Measurements from ENCODE around the gene C17orf75.
"Not testable (repeated sequence)": the region's sequence is repeated elsewhere in the genome, so short reads cannot be mapped to it uniquely, and the experiment has no call there.

C17orf75 gene

DNA sequence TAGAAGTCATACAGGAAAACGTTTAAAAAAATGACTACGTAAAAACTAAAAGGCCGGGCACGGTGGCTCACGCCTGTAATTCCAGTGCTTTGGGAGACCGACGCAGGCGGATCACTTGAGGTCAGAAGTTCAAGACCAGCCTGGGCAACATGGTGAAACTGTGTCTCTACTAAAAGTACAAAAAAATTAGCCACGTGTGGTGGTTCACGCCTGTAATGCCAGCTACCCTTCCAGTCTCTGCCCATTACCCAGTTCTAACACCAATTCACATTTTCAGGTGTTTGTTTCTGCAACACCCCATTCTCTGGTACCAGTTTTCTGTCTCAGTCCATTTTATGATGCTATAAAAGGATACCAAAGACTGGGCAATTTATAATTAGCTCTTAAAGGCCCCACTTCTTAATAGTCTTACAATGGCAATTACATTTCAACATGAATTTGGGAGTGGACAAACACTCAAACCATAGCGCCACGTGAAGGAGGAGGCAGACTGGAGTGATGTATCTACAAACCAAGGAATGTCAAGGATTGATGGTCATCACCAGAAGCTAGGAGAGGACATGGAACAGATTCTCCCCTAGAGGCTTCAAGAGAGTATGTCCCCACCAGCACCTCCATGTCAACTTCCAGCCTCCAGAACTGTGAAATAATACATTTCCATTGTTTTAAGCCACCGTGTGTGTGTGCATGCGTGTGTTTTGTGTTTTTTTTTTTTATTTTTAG, 791 bp upstream of the C17orf75 start:
- DNase-seq = no peak

DNA sequence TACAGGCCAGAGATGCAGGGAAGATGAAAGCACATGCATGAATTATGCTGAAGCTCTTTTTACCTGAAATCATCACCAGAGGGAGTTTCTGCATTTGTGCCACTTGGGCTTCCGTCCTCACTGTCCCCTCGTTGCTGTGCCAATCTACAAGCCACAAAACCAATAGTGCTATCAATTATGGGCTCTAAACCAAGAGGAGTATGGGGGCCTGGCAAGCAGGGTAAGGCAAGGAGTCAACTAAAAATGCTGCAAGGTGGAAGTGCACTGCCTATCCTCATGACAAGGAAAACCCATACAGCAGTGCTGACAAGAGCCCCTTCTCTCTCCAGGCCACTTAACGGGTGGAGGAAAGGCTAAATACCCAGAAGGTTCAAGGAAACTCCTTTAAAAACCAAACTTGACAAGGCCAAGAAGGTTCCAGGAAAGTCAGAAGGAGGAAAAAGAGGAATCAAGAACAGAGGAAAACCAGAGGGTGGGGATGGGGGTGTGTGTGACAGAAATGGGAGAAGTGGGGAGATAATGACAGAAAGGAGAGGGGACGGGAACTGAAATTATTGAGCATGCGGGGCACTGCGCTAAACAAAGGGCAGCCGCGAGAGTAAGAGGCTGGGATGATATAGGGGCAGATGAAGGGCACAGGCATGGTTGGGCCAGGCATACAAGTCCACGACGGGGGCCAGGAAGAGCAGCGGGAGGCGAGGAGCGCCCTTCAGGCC, 674 bp downstream of the C17orf75 start:
- peak; percentile 80 for DNase-seq

DNA sequence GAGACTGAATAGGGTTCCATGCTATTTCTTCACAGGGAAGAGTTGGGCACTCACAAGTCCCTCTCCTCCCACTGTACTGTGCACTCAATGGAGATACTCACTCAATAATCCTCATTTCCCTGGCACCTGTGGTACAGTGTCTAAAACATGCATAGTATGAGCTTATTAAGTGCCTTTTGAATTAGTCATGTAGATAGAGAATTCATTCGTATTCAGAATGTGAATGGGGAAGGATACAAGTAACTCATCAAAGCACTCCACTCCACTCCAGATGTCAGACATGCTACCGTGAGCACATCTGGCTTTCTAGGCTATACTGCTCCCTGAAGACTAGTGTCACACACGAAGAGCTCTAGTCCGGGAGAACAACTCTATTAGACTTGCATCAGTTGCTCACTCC, 6.3 kb downstream of the C17orf75 start:
- DNase-seq = no peak

DNA sequence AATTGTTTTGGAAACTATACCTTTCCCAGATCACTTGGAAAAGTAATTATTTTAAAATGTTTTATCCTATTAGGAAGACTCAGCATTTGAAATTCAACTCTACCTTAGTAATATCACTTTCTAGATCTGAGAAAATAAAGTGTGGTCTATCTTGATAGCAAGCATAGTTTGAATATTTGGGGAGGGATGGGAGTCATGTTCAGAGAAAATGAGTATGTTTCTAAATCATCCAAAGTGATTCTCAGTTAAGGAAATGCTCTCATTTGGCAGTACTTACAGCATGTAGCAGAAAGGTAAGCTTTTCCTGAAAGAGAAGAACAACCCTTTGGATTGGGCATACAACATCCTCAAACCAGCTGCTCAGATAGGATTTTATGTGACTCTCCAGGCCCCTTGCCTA, 6.9 kb downstream of the C17orf75 start:
- no peak for DNase-seq

DNA sequence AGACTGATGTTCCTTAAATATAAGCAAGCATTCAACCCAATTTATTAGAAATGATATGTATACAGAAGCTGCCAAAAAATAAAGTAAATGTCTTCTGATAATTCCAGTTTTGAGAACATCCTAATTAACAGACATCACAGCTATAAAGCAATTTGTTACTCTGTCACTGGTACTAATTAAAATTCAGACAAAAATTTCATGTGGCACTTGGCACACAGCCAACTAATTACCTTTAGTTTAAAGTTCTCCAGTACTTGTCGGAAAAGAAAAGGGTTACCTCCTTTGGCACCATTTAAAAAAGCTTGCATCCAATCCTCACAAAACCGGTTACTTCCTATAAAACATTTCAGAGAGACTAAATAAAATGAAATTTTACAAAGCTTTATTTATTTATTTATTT, 8.8 kb downstream of the C17orf75 start:
- no peak for DNase-seq

DNA sequence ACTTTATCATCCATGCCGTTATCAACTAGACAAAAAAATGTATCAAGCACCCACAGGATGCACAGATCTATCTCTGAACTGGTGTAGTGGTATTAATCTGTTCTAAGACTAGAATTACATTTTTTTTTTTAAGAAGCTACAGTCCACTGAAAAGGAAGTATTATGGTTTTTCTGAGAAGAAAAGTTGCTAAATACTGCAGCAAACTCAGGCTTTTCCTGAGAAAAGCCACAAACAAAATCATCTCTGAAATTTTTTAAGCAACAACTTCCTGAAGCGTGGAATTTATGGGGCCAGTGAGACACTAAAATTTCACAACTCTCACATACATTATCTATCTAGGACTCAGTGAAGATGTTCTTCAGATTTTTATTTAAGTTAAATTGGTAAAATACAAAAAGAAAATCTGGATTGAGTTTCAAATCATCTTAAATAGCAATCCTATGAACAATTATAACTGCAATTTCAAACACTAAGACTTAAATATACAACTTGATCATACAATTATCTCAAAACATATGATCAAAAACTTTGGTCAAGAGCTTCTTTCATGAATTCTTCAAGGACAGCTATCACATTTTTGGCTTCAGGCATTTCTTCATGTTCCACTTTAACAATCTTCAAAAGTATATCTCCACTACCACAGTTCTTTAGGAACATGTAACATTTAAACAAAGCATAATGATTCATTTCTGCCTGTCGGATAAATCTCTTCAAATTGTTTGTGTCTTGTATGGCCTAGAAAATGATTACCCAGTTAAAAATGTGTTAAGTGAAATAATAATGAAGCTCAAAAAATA, 10.5 kb downstream of the C17orf75 start:
- DNase-seq = no peak

DNA sequence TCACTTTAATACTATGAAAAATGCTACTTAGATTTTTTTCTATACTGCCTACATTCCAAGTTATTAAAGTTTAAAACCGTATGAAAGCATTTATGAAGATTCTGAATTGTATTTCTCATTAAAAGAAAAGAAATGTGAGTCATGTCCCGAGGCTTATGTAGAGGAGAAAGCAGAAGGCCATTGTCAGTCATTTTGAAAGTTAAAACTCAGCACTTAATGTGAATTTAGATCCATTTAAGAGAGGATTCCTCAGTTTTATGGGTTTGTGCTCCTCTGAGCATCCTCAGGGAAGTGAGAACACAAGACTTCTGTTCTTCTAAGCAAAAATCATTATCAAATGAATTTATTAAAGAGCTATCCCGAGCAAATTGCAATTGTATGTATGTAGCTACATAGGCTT, 11.8 kb downstream of the C17orf75 start:
- DNase-seq = no peak

DNA sequence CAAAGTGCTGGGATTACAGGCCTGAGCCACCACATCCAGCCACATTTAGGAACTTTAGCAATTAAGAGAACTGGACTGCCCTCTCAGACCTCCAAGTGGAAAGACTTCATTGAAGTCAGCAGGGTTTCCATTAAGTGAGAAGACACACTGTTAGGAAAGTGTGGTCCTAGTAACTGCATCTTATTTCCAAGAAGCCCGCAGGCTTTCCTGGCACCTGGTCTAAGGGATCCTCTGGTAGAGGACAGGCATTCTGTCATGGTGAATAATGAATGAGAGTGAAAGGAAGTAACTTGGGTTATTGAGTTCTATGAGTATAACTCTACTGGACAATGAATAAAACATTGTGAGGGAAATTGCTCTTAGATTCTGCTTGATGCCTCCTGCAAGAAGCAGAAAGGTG, 14.1 kb downstream of the C17orf75 start:
- DNase-seq = no peak

DNA sequence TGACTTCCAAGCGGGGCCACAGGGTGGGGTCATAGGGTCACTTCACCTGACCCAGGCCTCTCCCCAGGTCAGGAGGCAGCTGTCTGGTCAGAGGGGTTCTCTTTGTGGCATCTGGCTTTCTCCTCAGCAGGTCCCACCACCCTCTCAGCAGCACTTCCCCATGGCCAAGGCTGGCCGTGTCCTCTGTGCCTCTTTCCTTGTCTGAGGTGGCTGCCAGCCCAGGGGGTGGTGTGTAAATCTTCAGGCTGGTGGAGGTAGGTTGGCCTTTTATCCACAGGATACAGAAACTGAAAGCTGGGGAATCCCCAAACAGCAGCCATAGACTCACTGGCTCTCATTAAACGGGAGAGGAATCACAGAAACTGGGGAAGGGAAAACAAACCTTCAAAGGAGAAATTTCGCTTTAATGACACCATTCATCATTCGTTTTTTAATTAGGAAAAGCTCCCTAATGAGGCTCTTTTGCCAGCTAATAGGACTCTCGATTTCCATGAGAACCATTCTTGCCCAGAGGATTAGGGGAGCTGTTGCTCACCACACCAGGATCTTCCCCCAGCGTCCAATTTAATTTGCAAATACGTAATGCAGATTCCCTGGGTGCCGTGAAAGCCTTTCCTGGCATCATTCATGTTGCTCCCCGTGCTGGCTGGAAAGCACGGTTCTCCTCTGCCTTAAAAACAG, 18.0 kb downstream of the C17orf75 start:
- peak; percentile 68 for DNase-seq

DNA sequence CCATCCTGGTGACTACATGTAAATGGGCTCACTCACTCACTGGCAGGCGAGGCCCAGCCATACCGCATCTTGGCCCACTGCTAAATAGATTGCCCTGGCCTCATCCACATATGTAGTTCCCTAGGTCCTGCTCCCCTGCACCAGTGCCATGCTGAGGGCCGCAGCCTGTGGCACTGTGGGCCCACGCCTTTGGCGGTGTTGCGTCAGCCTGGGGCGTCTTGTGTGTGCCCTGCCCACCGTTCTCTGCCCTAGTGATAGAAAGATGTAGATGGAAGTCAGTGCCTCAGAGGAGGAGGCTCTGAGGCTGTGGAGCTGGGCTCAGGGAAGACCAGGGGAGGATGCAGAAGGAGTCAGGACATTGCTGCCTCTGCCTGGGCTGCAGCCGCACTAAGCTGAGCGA, 18.9 kb downstream of the C17orf75 start:
- no peak for DNase-seq

DNA sequence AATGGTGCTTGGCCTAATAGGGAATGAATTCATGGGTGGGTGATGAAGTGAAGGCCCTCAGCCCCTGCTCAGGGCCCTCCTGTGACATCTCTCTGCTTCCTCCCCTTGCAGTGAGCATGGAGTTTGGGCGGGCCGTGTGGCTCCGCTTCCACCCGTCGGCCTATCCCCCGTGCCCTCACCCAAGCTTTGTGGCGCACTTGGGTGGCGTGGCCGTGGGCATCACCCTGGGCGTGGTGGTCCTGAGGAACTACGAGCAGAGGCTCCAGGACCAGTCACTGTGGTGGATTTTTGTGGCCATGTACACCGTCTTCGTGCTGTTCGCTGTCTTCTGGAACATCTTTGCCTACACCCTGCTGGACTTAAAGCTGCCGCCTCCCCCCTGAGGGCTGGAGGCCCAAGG, 21.1 kb downstream of the C17orf75 start:
- no peak for DNase-seq

DNA sequence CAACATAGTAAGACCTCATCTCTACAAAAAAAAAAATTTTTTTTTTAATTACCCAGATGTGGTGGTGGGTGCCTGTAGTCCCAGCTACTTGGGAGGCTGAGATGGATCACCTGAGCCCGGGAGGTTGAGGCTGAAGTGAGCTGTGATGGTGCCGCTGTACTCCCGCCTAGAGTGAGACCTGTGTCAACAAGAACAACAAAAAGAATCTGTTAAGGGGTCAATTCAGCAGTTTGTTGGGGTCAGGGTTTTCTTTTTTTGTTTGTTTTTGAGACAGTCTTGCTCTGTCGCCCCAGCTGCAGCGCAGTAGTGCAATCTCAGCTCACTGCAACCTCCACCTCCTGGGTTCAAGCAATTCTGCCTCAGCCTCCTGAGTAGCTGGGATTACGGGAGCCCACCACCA, 21.9 kb downstream of the C17orf75 start:
- DNase-seq = not testable (repeated sequence)

DNA sequence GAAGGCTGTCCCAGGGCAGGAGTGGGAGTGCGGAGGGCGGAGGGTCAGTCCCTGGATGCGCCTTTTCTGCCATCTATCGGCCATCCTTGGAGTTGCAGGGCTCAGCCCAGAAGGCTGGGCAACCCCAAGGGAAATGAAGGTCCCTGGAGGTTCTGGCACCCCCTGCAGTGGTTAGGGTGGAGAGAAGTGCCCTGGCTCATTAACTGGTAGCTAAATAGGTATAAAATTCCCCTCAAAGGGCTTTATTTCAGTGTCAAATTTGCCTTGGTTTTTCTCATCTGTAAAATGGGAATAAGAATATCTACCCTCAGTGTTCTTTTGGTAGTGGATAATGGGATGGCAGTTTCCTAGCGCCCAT, 22.4 kb downstream of the C17orf75 start:
- peak; percentile 92 for DNase-seq

DNA sequence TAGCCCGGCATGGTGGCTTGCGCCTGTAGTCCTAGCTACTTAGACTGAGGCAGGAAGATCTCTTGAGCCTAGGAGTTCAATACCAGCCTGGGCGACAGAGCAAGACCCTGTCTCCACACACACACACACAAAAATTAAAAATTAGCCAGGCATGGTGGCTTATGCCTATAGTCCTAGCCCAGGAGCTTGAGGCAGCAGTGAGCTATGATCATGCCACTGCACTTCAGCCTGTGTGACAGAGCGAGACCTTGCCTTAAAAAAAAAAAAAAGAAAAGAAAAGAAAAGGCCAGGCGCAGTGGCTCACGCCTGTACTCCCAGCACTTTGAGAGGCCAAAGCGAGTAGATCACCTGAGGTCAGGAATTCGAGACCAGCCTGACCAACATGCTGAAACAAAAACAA, 23.9 kb downstream of the C17orf75 start:
- DNase-seq = no peak

DNA sequence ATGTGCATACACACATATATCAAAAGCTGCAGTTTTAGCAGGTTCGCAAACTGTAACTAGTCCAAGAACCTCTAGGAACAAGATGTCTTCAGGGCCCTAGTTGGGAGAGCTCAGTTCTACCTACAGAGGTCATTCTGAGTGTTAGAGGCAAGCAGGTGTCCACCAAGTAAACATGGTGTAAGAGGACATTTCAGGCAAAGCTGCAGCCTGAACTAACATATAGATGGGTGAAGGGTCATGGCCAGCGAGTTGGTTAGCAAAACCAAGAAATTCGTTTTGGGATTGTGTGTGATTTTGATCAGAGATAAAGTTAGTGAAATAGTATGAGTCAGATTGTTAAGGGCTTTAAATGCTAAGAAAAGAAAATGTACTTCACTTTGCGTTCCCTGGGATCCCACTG, 24.6 kb downstream of the C17orf75 start:
- no peak for DNase-seq

DNA sequence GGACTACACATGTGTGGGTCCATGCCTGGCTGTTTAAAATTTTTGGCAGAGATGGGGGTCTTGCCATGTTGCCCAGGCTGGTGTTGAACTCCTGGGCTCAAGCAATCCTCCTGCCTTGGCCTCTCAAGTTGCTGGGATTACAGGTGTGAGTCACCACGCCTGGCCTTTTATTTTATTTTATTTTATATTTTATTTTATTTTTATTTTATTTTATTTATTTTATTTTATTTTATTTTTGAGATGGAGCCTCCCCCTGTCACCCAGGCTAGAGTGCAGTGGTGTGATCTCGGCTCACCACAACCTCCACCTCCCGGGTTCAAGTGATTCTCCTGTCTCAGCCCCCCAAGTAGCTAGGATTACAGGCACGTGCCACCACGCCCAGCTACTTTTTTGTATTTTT, 25.3 kb downstream of the C17orf75 start:
- DNase-seq = not testable (repeated sequence)

DNA sequence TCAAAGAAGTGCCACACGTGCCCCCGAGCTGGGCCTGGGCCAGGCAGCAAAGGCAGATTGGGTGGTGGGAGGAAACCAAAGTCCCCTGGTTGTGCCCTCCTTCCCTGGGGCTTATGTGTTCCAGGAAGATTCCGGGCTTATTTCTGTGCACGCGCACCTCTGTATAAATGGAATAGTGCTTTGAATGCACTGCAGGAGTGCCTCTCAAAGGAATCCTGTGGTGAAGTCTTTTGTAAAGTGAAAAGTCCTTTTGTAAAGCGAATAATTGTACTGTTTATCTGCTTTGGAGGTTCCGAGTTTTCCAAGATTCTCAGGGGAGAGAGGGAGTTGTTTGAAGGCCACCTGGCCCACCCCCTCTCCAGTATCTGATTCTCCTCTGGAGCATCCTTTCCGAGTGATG, 26.8 kb downstream of the C17orf75 start:
- no peak for DNase-seq

DNA sequence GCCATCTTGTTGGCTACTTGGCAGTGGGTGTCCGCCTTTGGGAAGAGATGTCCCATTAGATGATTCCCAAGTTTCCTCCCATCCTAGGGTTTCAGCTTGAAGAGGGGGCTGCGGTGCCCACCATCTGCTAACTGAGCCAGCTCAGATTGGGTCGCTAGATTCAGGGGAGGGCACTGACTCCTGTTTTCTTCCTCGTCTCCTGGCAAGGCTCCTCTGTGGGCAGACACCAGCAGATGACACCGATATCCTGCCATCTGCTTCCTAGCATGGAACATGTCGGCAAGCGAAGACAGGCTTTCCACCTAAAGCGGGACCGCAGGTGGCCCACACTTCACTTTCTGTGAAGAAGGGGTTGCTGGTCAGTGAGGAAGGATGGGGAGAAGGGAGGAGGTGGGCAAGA, 27.3 kb downstream of the C17orf75 start:
- DNase-seq = no peak

DNA sequence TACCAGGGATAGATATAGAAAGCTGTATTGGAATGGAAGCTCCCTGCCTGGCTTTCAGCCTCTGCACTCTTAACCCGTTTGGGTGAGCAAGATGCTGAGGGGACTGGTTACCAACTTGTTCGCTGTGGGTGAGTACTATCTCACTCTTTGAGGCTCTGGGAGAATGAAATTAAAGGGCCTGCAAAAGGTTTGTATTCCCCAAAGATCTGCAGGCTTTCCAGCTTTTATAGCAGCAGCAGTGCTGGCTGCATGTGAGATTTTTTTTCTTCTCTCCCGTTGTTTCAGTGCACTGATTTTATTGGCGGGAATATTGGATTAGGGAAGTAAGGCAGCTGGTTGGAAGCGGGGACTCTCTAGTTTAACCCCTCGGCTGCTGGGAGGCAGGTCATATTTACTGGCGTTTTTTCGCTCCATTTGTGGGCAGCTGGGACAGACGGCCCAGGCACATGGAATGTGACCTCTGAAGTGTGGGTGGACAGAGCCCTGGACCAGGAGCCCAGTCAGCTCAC, 30.9 kb downstream of the C17orf75 start:
- no peak for DNase-seq

DNA sequence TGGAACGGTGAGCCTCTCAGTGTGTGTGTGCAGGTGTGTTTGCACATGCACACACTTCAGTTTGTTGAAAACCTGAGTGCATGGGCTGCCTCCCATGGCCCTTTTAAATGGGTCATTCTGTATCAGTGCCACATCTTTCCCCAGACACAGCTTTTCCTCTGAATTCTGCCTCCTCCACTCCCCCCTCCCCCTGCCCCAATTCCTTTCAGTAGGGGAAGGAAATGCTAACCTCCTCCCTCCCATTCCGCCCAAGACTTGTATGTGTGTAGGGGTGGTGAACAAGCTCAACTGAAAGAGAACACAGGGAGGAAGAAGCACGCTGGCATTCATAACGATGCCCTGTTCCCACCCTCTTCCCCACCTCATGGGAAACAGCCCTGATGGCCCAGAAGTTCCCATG, 34.3 kb downstream of the C17orf75 start:
- DNase-seq = no peak

DNA sequence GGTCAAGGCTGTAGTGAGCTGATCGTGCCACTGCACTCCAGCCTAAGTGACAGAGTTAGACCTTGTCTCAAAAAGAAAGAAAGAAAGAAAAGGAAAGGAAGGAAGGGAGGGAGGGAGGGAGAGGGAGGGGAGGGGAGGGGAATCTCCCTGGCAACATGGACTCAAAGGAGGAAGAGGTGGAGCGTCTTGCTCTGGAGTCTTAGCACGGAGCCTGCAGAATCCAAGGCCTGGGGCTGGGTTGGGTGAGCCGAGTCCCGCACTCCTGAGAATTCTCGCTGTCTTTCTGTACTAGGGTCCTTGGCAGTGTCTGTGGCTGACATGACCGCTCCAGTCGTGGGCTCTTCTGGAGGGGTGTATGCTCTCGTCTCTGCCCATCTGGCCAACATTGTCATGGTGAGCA, 36.9 kb downstream of the C17orf75 start:
- no peak for DNase-seq

DNA sequence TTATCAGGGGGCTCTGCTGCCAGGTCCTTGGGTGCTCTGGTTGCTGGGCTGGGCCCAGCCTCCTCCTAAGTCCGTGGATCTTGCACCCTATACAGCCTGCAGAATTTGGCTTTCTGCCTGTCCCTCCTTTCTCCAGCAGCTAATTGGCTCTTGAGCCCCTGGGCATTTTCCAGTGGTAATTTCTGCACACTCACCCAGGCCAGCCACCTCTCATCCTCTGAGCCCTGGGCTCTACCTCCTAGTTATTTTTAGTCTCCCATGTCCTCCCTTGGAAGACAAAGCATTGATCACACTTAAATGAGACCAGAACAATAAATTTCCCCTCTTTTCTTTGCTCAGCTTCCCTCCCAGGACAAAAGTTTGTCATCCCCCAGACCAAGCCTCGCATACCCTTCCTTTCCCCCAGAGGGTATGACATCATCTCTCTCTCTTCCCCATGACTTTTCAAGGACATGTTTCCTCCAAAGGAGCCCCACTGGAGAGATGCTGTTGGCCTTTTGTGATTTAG, 38.1 kb downstream of the C17orf75 start:
- DNase-seq = no peak

Measured in activated effector memory CD4-positive, alpha-beta T cell treated with anti-CD3 and anti-CD28 coated beads, Interleukin-2, amount 50 U/mL, for 16 hours (primary cell).